ENCODE measurements around the gene CRK.

CRK gene

GRCh38 chr17:1455797-1456599, at the start of gene CRK:
TSS of gene CRK (minus strand) at chr17:1456232. CDS start at chr17:1456117, 115 bp downstream.
- peak; percentile 100 for DNase-seq (ENCODE audit: low spot score)

GRCh38 chr17:1505586-1505985, 49.6 kb upstream of the CRK start:
- DNase-seq (ENCODE audit: low spot score), result no peak

GRCh38 chr17:1504866-1505265, 48.8 kb upstream of the CRK start:
- DNase-seq (ENCODE audit: low spot score), result no peak

DNA sequence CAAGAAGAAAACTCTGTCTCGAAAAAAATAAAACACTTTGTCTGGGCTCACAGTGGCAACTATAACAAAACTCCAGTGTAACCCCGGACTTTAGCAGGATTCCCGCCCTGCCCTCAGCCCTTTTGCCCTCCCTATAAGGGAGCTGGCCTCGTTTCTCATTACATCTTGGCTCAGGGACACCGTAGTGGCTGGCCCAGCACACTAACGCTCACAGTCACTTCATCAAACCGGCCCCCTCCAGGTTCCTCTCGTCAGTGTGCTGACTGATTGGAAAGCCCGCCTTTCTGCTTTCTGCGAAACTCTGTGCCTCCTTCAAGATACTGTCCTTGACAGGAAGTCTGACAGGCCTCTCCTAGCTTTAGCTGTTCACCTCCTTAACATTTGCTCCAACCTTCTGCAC, 47.7 kb upstream of the CRK start:
- no peak for DNase-seq (ENCODE audit: low spot score)

GRCh38 chr17:1498869-1499268, 42.8 kb upstream of the CRK start:
- DNase-seq (ENCODE audit: low spot score), result no peak

GRCh38 chr17:1498233-1498632, 42.2 kb upstream of the CRK start:
- DNase-seq (ENCODE audit: low spot score), result no peak

DNA sequence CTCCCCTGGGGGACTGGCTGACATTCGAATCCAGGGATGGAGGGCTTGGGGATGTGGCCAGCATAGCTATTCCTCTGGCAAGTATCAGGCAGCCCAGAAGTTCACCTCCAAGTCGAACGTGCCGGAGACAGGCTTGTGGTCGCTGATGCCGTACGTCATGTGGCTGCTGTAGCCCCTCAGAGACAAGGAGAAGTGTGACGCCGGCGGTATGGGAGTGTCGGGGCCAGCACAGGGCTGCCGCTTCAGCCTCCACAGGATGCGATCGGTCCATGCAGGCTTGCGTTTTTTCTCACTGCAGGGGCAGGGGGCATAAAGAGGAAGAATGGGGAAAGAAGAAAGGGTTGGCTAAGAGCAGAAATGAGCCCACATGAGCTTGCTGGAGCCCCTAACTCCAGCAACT, 41.8 kb upstream of the CRK start:
- no peak for DNase-seq (ENCODE audit: low spot score)

DNA sequence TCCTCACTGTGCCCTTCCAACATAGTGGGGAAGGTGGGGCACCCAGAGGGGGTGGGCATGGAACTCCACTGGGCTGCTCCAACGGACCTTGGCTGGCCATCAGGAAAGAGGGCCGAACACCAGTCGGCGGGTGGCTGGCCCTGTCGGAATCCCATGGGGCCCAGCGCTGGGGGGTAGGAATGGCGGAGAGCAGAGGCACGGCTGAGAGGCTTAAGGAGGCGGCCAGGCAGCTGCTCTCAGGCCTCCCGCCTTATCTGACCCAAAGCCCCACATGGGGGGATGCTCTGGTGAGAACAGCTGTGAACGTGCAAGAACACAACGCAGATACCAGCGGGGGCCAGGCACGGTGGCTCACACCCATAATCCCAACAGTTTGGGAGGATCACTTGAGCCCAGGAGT, 40.8 kb upstream of the CRK start:
- DNase-seq (ENCODE audit: low spot score), result no peak

GRCh38 chr17:1495265-1495989, 39.4 kb upstream of the CRK start:
- peak; percentile 67 for DNase-seq (ENCODE audit: low spot score)

DNA sequence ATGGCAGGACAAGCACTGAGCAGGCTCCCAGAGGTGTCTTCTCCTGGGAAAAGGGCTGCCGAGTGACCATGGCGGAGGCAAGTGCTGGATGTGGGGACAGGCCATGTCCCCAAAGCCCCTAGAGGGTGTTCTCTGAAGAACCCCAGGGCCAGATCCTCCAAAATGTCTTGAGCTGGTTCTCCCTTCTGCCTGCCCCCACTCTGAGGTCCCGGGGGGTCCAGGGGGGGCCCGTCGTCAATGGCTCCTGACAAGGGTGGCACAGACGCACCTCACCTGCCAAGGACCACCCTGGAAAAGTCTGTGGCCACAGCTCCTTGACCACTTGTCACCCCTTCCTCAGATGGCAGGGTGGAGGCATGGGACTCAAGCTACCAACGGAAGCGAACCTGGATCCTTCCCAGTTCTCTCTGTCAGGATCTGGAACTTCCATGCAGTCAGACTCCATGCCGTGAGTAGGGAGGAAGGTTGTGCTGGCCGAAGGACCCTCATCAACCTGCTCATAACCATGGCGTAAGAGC, 38.8 kb upstream of the CRK start:
- no peak for DNase-seq (ENCODE audit: low spot score)

DNA sequence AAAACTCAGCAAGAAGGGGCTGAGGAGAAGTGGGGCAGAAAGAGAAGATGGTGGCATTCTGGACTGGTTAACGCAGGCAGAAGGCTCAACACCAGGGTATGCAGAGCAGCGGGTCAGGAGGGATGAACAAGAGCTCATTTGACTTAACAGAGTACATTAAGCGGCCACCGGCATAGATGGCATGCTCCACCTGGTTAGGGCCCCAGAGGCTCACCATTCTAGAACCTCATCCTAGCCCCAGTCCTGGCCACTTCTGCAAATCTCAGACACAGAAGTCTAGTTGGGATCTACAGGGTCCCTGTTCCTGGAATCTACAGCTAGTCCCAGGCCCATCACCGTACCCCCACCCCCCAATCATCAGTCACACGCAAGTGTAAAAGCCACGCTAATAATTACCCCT, 38.2 kb upstream of the CRK start:
- DNase-seq (ENCODE audit: low spot score), result no peak

DNA sequence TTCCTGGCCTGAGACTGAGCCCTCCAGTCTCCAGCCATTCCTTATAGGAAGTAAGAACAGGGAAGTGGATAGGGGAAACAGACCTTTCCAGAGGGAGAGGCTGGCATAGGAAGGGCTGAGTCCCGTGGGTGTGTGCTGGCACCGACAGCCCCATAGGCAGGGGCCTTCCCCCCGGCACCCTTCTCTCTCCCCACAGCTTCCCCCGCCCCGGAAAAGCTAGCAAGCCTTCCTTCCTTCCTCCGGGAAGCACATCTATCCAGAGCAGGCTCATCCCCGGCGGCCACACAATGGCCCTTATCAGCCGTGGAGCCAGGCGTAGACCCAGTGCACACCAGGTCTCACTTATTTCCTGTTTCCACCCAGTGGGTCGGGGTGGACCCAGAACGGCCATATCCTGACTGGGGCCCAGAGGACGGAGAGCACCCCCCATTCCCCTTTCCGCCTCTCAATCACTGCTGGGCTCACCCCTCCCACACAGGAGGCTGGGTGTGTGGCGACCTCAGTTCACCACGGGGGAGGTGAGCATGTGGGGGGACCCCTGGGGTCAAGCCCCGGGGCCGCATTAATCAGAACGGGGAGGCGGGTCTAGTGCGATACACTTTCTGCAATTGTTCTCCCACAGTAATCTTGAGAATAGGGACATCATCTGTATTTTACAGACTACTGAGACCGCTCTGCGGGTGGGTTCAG, 37.4 kb upstream of the CRK start:
- no peak for DNase-seq (ENCODE audit: low spot score)

DNA sequence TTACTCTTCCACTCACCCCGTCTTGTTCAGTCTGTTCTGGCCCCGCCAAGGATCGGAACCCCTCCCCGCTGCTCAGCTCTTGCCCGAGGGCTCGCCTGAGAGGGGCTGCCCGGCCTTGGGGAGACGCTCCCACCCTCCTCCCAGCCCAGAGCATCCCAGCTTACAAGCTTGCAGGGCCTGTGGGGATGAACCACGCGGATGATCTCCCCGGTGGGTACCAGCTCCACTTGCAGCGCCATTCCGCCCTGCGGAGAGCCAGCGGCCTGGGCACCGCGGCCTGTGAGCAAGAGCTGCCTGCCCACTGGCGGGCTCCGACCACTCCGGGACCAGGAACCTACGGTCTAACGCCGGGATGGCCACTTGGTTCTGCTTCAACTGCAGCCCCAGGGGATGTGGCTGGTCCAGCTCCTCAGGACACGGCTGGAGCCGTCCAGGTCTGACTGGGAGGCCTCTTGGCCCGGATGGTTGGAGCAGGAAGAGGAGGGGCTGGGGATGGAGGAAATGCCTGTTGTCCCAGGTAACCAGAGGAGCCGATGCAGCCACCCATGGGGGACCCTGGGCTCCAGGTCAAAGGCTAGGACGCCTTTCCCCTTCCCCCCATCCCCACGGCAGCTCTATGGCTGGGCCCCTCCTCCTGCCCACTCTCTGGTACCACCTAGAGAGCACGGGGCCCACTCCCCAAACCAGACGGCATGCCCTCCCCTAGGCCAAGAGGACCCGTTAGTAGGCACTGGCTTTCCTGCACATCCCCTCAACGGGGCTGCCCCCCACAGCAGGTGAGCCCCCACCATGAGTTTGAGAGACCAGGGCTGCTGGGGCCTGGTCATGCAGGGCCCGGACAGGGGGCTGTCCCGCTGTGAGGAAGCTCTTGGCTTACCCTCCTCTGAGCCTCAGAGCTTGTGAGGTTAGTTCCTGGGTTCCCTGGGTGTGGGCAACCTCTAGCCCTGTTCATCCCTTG, 36.5 kb upstream of the CRK start, which contains the start of gene MYO1C:
Gene MYO1C, minus strand, starts transcription at position 438 of the 958 bp plus-strand sequence. Its CDS starts 199 bp downstream, at position 239.
- DNase-seq (ENCODE audit: low spot score), result no peak

GRCh38 chr17:1491443-1492248, 35.6 kb upstream of the CRK start:
- peak; percentile 96 for DNase-seq (ENCODE audit: low spot score)

GRCh38 chr17:1490643-1491442, 34.8 kb upstream of the CRK start:
- peak; percentile 88 for DNase-seq (ENCODE audit: low spot score)

- DNase-seq (ENCODE audit: low spot score), result no peak
These were observed 32.8 kb upstream of the CRK start for GRCh38 chr17:1488826-1489270.

- DNase-seq (ENCODE audit: low spot score), result peak; percentile 96
These were observed 32.1 kb upstream of the CRK start for GRCh38 chr17:1487939-1488825.
